ENCODE data around the gene CFAP20. TPM values are rescaled to one million over a fixed set of nuclear protein-coding genes. Genes with fewer than 3 reads are reported as not detected.
"Not testable (repeated sequence)": the region's sequence is repeated elsewhere in the genome, so short reads cannot be mapped to it uniquely, and the experiment has no call there.

CFAP20 gene
- total RNA-seq, 4 donors from 2014 or later, result 34.8 to 90.2 (median 57.7) TPM

- Histone ChIP-seq H3K9me3 (no peaks in the 10 kb centered on the region), H3K36me3 (no peaks in the 10 kb centered on the region), H3K27me3 (no peaks in the 10 kb centered on the region), H3K27ac (no peak overlapping the region), H3K4me1 (no peaks in the 10 kb centered on the region), H3K4me3 (replicated peaks in 1 of 3) (no peak overlapping the region)
- 91 to 93% methylated on average over 6 of the region's 6 CpGs for WGBS, 2 donors
- intact Hi-C loops (cut with DNase I), result no loop called here
- TF ChIP-seq POLR2A (IDR thresholded peaks at IDR 0.05) (no peak), CTCF (IDR thresholded peaks at IDR 0.05) (no peak)
- DNase-seq, result no peak
Observed at GRCh38 chr16:58084635-58085034, 44.5 kb downstream of the CFAP20 start.

GRCh38 chr16:58082381-58082780 lies 46.8 kb downstream of the CFAP20 start:
- DNase-seq, result no peak
- no peak for TF ChIP-seq CTCF (IDR thresholded peaks at IDR 0.05)
- TF ChIP-seq POLR2A (IDR thresholded peaks at IDR 0.05), result no peak
- Histone ChIP-seq H3K27ac (no peak overlapping the region), H3K4me1 (no peaks in the 10 kb centered on the region), H3K4me3 (replicated peaks in 1 of 3) (no peak overlapping the region), H3K27me3 (no peaks in the 10 kb centered on the region), H3K9me3 (no peaks in the 10 kb centered on the region), H3K36me3 (no peaks in the 10 kb centered on the region)
- intact Hi-C loops (cut with DNase I), result no loop called here

- WGBS, 2 donors, result 83 to 89% methylated on average over 5 of the region's 5 CpGs
- H3K36me3 ChIP-seq; H3K4me3 ChIP-seq (replicated peaks in 1 of 3); DNase-seq; H3K27me3 ChIP-seq; H3K9me3 ChIP-seq; H3K4me1 ChIP-seq; H3K27ac ChIP-seq; intact Hi-C loops (cut with DNase I): not testable (repeated sequence)
Observed at GRCh38 chr16:58080657-58081056, 48.5 kb downstream of the CFAP20 start.

GRCh38 chr16:58077796-58078195 lies 51.4 kb downstream of the CFAP20 start:
- H3K9me3 ChIP-seq, result no peaks in the 10 kb centered on the region
- no peaks in the 10 kb centered on the region for H3K4me1 ChIP-seq
- TF ChIP-seq POLR2A (IDR thresholded peaks at IDR 0.05) (no peak), CTCF (IDR thresholded peaks at IDR 0.05) (no peak)
- no peaks in the 10 kb centered on the region for H3K27me3 ChIP-seq
- no peak for DNase-seq
- intact Hi-C loops (cut with DNase I), result no loop called here
- WGBS, 2 donors, result 65 to 77% methylated on average over 8 of the region's 8 CpGs
- H3K27ac ChIP-seq, result no peak overlapping the region
- H3K36me3 ChIP-seq, result no peaks in the 10 kb centered on the region
- no peak overlapping the region for H3K4me3 ChIP-seq (replicated peaks in 1 of 3)

- Histone ChIP-seq H3K4me1 (no peaks in the 10 kb centered on the region), H3K4me3 (replicated peaks in 1 of 3) (no peak overlapping the region), H3K36me3 (no peaks in the 10 kb centered on the region), H3K9me3 (no peaks in the 10 kb centered on the region), H3K27ac (no peak overlapping the region), H3K27me3 (no peaks in the 10 kb centered on the region)
- DNase-seq, result no peak
- WGBS, 2 donors, result 96 to 100% methylated on average over 1 of the region's 1 CpG
- TF ChIP-seq CTCF (IDR thresholded peaks at IDR 0.05), result no peak
- no peak for TF ChIP-seq POLR2A (IDR thresholded peaks at IDR 0.05)
- intact Hi-C loops (cut with DNase I), result no loop called here
Observed at GRCh38 chr16:58076514-58076913, 52.7 kb downstream of the CFAP20 start.

GRCh38 chr16:58074657-58075056 lies 54.5 kb downstream of the CFAP20 start:
- Histone ChIP-seq H3K27me3 (no peaks in the 10 kb centered on the region), H3K36me3 (no peaks in the 10 kb centered on the region), H3K9me3 (no peaks in the 10 kb centered on the region), H3K4me1 (no peaks in the 10 kb centered on the region), H3K27ac (no peak overlapping the region), H3K4me3 (replicated peaks in 1 of 3) (no peak overlapping the region)
- DNase-seq, result no peak
- TF ChIP-seq CTCF (IDR thresholded peaks at IDR 0.05) (no peak), POLR2A (IDR thresholded peaks at IDR 0.05) (no peak)
- WGBS, 2 donors, result 71 to 80% methylated on average over 4 of the region's 4 CpGs
- intact Hi-C loops (cut with DNase I), result no loop called here

- WGBS, 2 donors, result 97 to 99% methylated on average over 2 of the region's 2 CpGs
- H3K27ac ChIP-seq; H3K4me3 ChIP-seq (replicated peaks in 1 of 3); H3K4me1 ChIP-seq; H3K9me3 ChIP-seq; H3K36me3 ChIP-seq; DNase-seq; intact Hi-C loops (cut with DNase I); H3K27me3 ChIP-seq: not testable (repeated sequence)
Observed at GRCh38 chr16:58073086-58073485, 56.1 kb downstream of the CFAP20 start.

- 90% methylated on average over 5 of the region's 5 CpGs for WGBS, 2 donors
- intact Hi-C loops (cut with DNase I); H3K27ac ChIP-seq; DNase-seq; H3K36me3 ChIP-seq; H3K27me3 ChIP-seq; H3K4me1 ChIP-seq; H3K9me3 ChIP-seq; H3K4me3 ChIP-seq (replicated peaks in 1 of 3): not testable (repeated sequence)
Observed at GRCh38 chr16:58072134-58072533, 57.0 kb downstream of the CFAP20 start.
